Measurements from ENCODE around the gene MED12L.
A peak's percentile ranks its signal among the peaks of the same experiment; 100 is the strongest.

Gene MED12L

GRCh38 chr3:151216641-151217607 is 131.5 kb downstream of the MED12L start:
- Histone ChIP-seq H3K9ac (no peak overlapping the region), H3K27ac (no peak overlapping the region), H3K4me3 (no peak overlapping the region), H3K9me3 (peaks cover 16% of the 10 kb centered on the region), H3K27me3 (no peaks in the 10 kb centered on the region), H3K4me1 (no peaks in the 10 kb centered on the region), H4K20me1 (no peaks in the 10 kb centered on the region), H3K4me2 (no peak overlapping the region), H3K36me3 (peaks cover 13% of the 10 kb centered on the region; the same call in 1 of the 2 replicates)
- no peak for TF ChIP-seq Cebpa-rat (IDR thresholded peaks at IDR 0.05)

DNA sequence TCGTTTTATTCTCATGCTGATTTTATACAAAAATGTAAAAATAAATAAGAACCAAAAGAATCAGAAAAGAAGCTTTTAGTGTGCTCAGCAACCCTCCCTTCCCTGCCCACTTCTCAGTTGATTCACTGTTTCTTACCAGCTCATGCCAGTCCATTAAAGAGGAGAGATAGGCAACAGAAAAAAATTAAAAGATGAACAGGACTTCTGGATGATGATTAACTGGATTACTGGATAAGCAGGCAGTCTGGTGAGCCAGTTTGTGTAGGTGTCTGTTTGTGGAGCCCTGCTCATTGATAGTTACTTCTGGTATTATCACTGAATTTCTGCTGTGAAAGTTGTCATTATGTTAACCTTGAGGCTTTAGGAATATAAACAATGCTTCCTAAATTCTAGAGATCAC is 132.7 kb downstream of the MED12L start:
- H3K9me3 ChIP-seq, result peaks cover 22% of the 10 kb centered on the region
- H4K20me1 ChIP-seq, result no peaks in the 10 kb centered on the region
- H3K4me1 ChIP-seq, result no peaks in the 10 kb centered on the region
- no peak overlapping the region for H3K9ac ChIP-seq
- no peak overlapping the region for H3K4me3 ChIP-seq
- H3K4me2 ChIP-seq, result no peak overlapping the region
- no peaks in the 10 kb centered on the region for H3K27me3 ChIP-seq
- TF ChIP-seq Cebpa-rat (IDR thresholded peaks at IDR 0.05), result no peak
- H3K27ac ChIP-seq, result no peak overlapping the region
- peaks cover 19% of the 10 kb centered on the region; the same call in 1 of the 2 replicates for H3K36me3 ChIP-seq

- Histone ChIP-seq H3K9me3 (peaks cover 22% of the 10 kb centered on the region), H3K36me3 (peaks cover 19% of the 10 kb centered on the region; the same call in 1 of the 2 replicates), H3K9ac (no peak overlapping the region), H4K20me1 (no peaks in the 10 kb centered on the region), H3K27me3 (no peaks in the 10 kb centered on the region), H3K4me2 (no peak overlapping the region), H3K27ac (no peak overlapping the region), H3K4me3 (no peak overlapping the region), H3K4me1 (no peaks in the 10 kb centered on the region)
- no peak for TF ChIP-seq Cebpa-rat (IDR thresholded peaks at IDR 0.05)
Observed at GRCh38 chr3:151219056-151219455, 133.6 kb downstream of the MED12L start.

- no peak overlapping the region for H3K4me3 ChIP-seq
- peaks cover 19% of the 10 kb centered on the region; the same call in 1 of the 2 replicates for H3K36me3 ChIP-seq
- H3K4me1 ChIP-seq, result peaks cover 35% of the 10 kb centered on the region
- no peak overlapping the region for H3K9ac ChIP-seq
- no peak overlapping the region for H3K27ac ChIP-seq
- H3K27me3 ChIP-seq, result no peaks in the 10 kb centered on the region
- no peak overlapping the region for H3K4me2 ChIP-seq
- TF ChIP-seq Cebpa-rat (IDR thresholded peaks at IDR 0.05), result no peak
- H3K9me3 ChIP-seq, result peaks cover 22% of the 10 kb centered on the region
- no peaks in the 10 kb centered on the region for H4K20me1 ChIP-seq
Observed at GRCh38 chr3:151224268-151224866, 138.9 kb downstream of the MED12L start.

- no peak overlapping the region for H3K9ac ChIP-seq
- H3K27ac ChIP-seq, result no peak overlapping the region
- peaks cover 20% of the 10 kb centered on the region for H3K9me3 ChIP-seq
- no peak overlapping the region for H3K4me2 ChIP-seq
- TF ChIP-seq Cebpa-rat (IDR thresholded peaks at IDR 0.05), result no peak
- no peak overlapping the region for H3K4me3 ChIP-seq
- H3K4me1 ChIP-seq, result peaks cover 40% of the 10 kb centered on the region
- no peaks in the 10 kb centered on the region for H3K27me3 ChIP-seq
- peaks cover 19% of the 10 kb centered on the region; the same call in 1 of the 2 replicates for H3K36me3 ChIP-seq
- no peaks in the 10 kb centered on the region for H4K20me1 ChIP-seq
Observed at GRCh38 chr3:151225040-151225975, 139.8 kb downstream of the MED12L start.

DNA sequence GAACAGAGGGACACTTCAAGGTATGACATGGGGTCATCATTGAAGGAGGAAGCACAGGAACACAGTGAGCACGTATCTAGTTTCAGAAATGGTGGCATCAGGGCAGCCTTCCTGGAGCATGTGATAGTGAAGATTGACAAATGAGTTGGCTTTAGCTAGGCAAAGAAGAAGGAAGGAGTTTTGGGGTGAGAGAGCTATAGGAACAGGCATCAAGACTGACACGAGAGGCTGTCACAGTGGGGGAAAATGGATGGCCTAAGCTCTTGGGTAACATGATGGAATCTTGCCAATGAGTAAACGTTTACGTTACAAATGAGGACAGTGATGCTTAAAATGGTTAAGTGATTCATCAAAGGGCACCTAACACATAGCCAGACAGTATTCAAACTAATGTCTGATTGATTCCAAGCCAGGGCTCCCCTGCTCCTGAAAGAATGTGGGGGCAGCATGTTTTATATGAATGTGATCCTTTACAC is 140.7 kb downstream of the MED12L start:
- no peak for TF ChIP-seq Cebpa-rat (IDR thresholded peaks at IDR 0.05)
- Histone ChIP-seq H3K36me3 (peaks cover 13% of the 10 kb centered on the region; the same call in 1 of the 2 replicates), H3K9me3 (peaks cover 13% of the 10 kb centered on the region), H3K4me3 (no peak overlapping the region), H3K9ac (no peak overlapping the region), H4K20me1 (no peaks in the 10 kb centered on the region), H3K4me2 (no peak overlapping the region; the same call in 1 of the 2 replicates), H3K4me1 (peaks cover 49% of the 10 kb centered on the region), H3K27me3 (no peaks in the 10 kb centered on the region), H3K27ac (no peak overlapping the region)

DNA sequence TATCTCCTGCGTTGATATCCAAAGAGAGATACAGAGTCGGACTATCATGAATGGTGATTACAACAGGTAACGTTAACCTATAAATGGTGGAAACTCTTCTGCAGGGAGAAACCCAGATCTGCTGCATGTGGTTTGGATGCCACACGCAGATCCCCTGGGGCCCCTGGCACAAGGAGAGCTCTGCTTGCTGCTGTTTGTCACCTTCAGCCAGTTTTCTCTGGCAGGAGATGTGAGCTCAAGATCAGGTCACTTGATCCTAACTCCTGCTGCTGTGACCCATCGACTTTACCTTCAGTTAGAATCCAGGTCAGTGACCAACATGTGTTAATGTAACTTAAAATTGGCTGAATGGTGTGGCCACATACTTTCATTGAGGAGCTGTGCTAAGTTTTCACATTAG is 141.4 kb downstream of the MED12L start:
- Histone ChIP-seq H3K36me3 (peaks cover 6% of the 10 kb centered on the region; the same call in 1 of the 2 replicates), H4K20me1 (no peaks in the 10 kb centered on the region), H3K4me3 (no peak overlapping the region), H3K9me3 (0 out of 2 replicates have a peak, but pooled peaks cover 6% of the 10 kb centered on the region), H3K27ac (no peak overlapping the region), H3K4me2 (peak overlapping the region; percentile 38; the same call in 1 of the 2 replicates), H3K9ac (no peak overlapping the region), H3K27me3 (no peaks in the 10 kb centered on the region), H3K4me1 (peaks cover 50% of the 10 kb centered on the region)
- no peak for TF ChIP-seq Cebpa-rat (IDR thresholded peaks at IDR 0.05)

GRCh38 chr3:151227266-151227806 is 141.9 kb downstream of the MED12L start:
- Histone ChIP-seq H3K4me1 (peaks cover 50% of the 10 kb centered on the region), H3K27me3 (no peaks in the 10 kb centered on the region), H4K20me1 (no peaks in the 10 kb centered on the region), H3K4me2 (peak overlapping the region; percentile 38), H3K9me3 (0 out of 2 replicates have a peak, but pooled peaks cover 1% of the 10 kb centered on the region), H3K36me3 (peaks cover 1% of the 10 kb centered on the region; the same call in 1 of the 2 replicates), H3K4me3 (no peak overlapping the region), H3K27ac (no peak overlapping the region), H3K9ac (no peak overlapping the region)
- TF ChIP-seq Cebpa-rat (IDR thresholded peaks at IDR 0.05), result no peak

Data from BLaER1 (cell line).